ENCODE data around the gene TRAPPC11. TPM values are rescaled to one million over a fixed set of nuclear protein-coding genes. Genes with fewer than 3 reads are reported as not detected.

The TRAPPC11 gene
- total and polyA plus RNA-seq, 9 of the 15 experiments (the other 6 are each of a cell fraction or from before 2014, with no cell fraction given) = 11.6 to 49.0 (median 28.7) TPM

DNA sequence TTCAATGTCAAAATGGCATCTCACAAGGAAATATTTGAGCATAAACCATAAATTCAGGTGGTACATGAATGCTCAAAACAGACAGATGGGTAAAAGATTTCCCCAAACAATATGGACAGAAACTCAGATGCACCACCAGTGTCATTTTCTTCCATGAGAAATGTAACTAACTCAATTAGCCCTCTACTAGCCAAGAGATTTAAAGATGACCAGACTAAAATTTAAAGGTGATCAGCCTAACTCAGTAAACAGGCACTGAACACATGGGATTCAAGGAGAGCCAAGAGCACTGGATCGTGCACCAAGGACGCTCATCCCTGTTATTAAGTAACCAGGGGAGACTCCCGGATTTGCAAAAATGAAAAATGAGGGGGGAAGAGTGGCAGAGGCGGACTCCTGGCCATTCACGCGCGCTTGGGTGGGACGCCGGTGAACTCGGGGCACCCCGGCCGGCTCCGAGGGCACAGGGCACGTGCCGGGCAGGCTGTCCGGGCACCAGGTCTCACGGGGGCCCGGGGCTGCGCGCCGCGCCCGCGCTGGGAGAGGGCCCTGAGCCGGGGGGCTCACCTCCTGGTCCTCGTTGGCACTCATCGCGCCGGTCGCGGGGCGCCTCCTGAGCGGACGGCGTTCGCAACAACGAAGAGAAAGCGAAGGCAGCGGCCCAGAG, 598 bp upstream of the TRAPPC11 start (continued):
- TF ChIP-seq, protein P1, sequence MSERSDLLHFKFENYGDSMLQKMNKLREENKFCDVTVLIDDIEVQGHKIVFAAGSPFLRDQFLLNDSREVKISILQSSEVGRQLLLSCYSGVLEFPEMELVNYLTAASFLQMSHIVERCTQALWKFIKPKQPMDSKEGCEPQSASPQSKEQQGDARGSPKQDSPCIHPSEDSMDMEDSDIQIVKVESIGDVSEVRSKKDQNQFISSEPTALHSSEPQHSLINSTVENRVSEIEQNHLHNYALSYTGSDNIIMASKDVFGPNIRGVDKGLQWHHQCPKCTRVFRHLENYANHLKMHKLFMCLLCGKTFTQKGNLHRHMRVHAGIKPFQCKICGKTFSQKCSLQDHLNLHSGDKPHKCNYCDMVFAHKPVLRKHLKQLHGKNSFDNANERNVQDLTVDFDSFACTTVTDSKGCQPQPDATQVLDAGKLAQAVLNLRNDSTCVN (CRISPR knock-in tag; IDR thresholded peaks at IDR 0.05) = no peak
- TF ChIP-seq ZNF592 (IDR thresholded peaks at IDR 0.05) = 0 out of 2 replicates have a peak, but pooled peaks have one; percentile 36
- 0 out of 6 replicates have a peak, but pooled peaks of 1 of the 3 experiments have one; percentile 14 for TF ChIP-seq ZBTB11 (CRISPR knock-in tag; IDR thresholded peaks at IDR 0.05)
- no peak for TF ChIP-seq TCFL5 (CRISPR knock-in tag; conservative IDR thresholded peaks at IDR 0.05)
- TF ChIP-seq POLR2G (IDR thresholded peaks at IDR 0.05; ENCODE audit: low read depth, low read length) = no peak
- no peak for TF ChIP-seq HMG20B (CRISPR knock-in tag; IDR thresholded peaks at IDR 0.05)
- TF ChIP-seq HMG20A (CRISPR knock-in tag; conservative IDR thresholded peaks at IDR 0.05) = no peak
- no peak for TF ChIP-seq ZNF695 (CRISPR knock-in tag; IDR thresholded peaks at IDR 0.05)
- no peak for TF ChIP-seq MCM5 (IDR thresholded peaks at IDR 0.05; ENCODE audit: low read depth)
- TF ChIP-seq KAT7 (CRISPR knock-in tag; IDR thresholded peaks at IDR 0.05; ENCODE audit: borderline replicate concordance) = 0 out of 2 replicates have a peak, but pooled peaks have one; percentile 84
- no peak for TF ChIP-seq GABPA (tag; conservative IDR thresholded peaks at IDR 0.05; ENCODE audit: low read depth)
